KOPT-K1 (cell line): Measurements from ENCODE around the gene EPHB1.

Source experiments
- H3K27ac ChIP-seq: fragments of 200-600 bp; sonication (generic); 2 replicates; pipeline ENCODE4 v1.5.1; 2016; ENCODE audit warnings: antibody characterized with exemption, mild to moderate bottlenecking, low read depth, low read length; ENCODE audit not compliant: poor library complexity, severe bottlenecking
- H3K36me3 ChIP-seq: fragments of 200-600 bp; sonication (generic); 2 replicates; pipeline ENCODE4 v1.5.1; 2017; ENCODE audit warnings: antibody characterized with exemption, mild to moderate bottlenecking, low read length, moderate library complexity; ENCODE audit not compliant: insufficient read depth
- H3K9me3 ChIP-seq: fragments of 200-600 bp; sonication (generic); 2 replicates; pipeline ENCODE4 v1.5.1; 2017; ENCODE audit warnings: antibody characterized with exemption, low read length, mild to moderate bottlenecking; ENCODE audit not compliant: insufficient read depth, poor library complexity, severe bottlenecking

EPHB1 gene

DNA sequence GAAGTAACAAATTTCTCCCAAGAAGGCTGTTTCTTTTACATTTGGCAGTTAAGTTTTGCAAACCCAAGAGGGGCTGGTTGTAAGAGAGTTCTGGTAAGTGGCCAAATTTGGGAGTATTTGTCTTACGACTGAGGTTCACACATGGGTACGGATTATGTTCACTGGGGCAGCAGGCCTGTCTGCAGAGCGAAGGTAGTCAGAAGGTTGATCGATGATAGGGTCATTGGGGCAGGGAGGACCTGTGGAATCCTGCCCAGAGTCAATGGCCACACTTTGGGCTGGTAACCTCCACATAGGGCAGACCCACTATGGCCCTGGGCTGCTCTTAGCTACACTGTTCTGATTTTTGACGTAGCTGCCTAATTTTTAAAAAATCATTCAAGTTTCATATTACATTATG, 368.6 kb downstream of the EPHB1 start:
- Histone ChIP-seq H3K27ac (no peak overlapping the region), H3K36me3 (no peaks in the 10 kb centered on the region)

DNA sequence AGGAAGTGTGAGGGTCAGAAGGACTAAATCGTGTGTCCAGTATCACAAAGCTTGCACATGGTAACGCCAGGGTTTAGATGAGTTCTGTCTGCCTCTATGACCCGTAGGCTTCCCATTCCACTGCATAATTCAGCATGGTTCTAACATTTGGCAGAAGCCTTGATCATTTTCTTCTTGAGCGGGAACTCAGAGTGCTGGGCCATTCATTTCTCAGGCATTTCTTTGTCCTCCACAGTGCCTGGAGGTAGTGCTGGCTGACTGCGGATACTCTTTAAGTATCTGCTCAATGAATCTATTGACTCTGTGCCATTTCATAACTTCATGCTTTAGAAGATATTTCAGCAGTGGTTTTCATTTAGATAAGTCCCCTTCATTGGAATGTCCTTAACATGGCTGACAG, 370.2 kb downstream of the EPHB1 start:
- no peaks in the 10 kb centered on the region for H3K36me3 ChIP-seq
- no peak overlapping the region for H3K27ac ChIP-seq
- no peaks in the 10 kb centered on the region for H3K9me3 ChIP-seq

More for the DNA sequence above, 368.6 kb downstream of the EPHB1 start:
- H3K9me3 ChIP-seq = no peaks in the 10 kb centered on the region

DNA sequence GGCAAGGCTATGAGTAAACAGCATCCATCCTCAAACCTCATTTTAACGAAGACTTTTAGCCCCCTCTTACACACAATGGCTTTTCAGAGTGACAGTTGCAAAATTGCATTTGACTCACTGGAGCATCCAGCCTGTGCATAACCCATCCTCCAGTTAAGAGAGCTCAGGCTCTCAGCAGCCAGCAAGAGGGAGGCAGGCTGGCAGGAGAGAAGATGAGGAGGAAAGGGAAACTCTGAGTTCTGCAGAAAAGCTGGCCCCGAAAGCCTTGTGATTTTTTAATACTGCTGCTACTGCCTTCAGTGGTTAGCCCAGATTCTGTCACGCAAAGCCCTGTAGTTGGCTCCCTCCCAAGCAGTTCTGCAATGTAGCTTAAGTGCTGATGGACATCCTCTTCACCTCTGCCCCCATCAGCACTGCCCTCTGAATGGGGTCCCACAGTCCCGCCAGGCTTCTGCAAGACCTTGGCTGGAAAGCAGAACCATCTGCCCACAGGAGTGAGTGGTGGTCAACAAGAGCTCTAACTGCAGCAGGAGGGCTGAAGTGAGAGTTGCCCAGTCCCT, 371.3 kb downstream of the EPHB1 start:
- Histone ChIP-seq H3K36me3 (no peaks in the 10 kb centered on the region), H3K27ac (no peak overlapping the region), H3K9me3 (no peaks in the 10 kb centered on the region)

DNA sequence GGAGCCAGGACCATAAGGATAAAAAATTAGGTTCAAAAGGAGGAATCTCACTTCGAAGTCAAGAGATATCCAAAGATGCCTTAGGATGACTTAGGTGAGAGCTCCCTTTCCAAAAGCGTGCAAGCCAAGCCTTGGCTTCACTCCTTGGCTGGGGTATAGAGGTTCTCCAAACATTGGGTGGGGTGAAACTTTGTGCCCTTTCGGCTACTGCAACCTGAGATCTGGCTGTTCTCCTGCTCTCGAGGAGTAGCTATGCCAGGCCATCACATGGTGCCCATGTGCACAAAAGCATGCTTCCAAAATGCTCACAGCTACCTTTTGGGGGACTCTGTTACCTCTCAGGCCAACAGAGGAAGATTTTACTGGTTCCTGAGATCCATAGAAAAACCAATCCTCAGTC, 373.8 kb downstream of the EPHB1 start:
- no peaks in the 10 kb centered on the region for H3K36me3 ChIP-seq
- H3K9me3 ChIP-seq = no peaks in the 10 kb centered on the region
- H3K27ac ChIP-seq = no peak overlapping the region

DNA sequence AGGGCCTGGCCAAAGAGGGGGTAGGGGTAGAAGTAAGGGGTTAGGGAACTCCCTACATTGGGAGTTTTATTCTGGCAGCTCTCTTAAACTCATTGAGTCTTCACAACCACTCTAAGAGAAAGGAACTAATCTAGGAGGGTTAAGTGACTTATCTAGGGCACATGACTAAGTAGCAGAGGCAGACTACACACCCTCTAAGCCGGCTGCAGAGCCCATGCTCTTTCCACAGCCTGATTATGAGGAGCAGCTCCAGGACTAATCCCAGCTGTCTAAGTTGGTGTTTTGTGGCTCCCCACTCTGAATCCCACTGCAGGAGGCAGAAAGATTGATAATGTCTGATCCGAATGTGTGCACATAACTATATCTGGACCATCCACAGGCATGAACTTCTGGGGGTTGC, 374.6 kb downstream of the EPHB1 start:
- no peaks in the 10 kb centered on the region for H3K9me3 ChIP-seq
- no peak overlapping the region for H3K27ac ChIP-seq
- no peaks in the 10 kb centered on the region for H3K36me3 ChIP-seq

DNA sequence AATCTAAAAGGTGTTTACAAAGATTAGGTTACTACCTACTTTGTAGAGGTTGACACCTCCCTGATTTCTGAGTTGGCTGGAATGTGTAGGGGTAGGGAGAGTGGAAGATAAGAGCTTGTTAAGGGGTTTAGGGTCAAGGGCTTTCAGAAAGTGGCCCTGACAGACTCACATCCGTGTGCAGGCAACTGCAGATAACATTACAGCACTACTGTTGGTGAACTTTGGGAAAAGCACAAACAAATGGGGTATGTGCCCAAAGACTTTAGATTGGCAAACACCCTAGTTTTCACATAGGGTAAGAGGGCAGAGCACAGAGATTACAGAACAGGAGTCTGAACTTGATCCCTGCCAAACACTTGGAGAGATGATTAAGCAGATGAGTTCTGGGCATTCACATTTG, 375.7 kb downstream of the EPHB1 start:
- no peaks in the 10 kb centered on the region for H3K36me3 ChIP-seq
- no peak overlapping the region for H3K27ac ChIP-seq
- H3K9me3 ChIP-seq = no peaks in the 10 kb centered on the region

DNA sequence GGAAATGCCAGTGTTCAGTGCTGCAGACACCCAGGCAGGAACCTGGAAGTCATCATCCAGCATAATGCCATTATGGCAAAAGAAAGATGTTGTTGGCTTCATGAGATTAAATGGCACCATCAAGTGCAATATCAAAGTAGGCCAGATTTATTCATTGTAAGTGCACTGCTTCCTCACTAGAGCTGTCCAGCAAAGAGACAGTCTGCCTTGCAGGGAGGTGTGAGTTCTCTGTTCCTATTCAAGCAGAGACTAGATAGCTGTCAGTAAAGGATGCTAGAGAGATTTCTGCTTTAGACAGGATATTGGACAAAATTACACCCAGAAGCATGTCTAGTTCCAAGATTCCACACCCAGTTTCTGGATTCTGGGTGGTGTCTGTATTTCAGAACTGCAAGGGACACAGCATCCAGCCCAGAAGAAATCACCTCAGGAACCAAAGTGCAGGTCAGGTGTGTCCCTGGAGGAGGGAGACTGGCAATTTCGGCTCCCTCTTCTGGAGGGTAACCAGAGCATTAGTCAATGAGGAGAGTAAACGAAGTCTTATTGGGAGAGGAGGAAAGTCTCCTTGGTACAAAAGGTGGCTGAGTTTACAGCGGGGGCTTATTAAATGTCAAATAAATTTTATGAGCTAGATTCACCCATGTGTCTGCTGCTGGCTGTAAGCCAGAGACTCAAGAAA, 377.3 kb downstream of the EPHB1 start:
- Histone ChIP-seq H3K9me3 (no peaks in the 10 kb centered on the region), H3K27ac (no peak overlapping the region), H3K36me3 (no peaks in the 10 kb centered on the region)

DNA sequence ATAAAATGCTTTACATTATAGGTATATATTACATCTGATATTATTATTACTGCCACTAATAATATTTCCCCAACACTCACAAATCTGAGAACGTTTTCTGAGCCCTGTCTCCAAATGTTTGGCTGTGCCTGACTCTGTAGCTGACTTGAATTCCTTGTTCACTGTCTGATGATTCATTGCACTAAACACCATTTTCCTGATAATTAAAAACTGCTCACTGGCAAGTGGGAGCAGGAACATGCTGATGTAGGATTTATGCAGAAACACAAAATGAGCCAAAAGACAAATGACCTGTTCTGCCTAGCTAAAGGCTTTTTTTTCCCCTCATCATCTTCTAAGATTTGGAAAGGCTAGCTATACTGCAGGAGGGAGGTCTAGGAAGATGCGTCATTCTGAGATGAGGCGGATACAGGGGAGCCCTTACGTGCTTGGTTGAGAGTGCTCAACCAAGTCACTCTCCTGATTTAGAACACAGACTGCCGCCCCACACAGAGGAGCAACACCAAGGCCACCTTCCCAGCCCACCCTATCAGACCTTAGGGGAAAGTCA, 380.7 kb downstream of the EPHB1 start:
- H3K27ac ChIP-seq = no peak overlapping the region
- H3K36me3 ChIP-seq = no peaks in the 10 kb centered on the region
- H3K9me3 ChIP-seq = no peaks in the 10 kb centered on the region

DNA sequence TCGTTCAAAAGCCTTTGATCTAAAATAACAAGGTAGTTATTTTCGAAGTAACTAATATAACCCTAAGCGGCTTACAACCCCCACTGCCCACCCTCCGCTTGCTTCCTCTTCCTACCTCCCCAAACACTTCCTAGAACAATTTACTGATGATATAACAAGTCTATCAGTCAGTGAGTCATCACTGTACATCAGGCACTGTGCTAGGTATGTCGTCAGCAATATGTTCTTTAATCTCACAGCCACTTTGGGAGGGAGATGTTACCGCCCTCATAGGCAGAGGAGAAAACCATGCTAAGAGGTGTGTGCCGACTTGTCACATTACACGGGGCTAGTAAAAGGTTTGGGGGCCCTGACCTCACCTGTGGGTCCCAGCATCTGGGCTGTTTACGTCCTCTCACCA, 381.8 kb downstream of the EPHB1 start:
- Histone ChIP-seq H3K36me3 (no peaks in the 10 kb centered on the region), H3K27ac (no peak overlapping the region), H3K9me3 (no peaks in the 10 kb centered on the region)

DNA sequence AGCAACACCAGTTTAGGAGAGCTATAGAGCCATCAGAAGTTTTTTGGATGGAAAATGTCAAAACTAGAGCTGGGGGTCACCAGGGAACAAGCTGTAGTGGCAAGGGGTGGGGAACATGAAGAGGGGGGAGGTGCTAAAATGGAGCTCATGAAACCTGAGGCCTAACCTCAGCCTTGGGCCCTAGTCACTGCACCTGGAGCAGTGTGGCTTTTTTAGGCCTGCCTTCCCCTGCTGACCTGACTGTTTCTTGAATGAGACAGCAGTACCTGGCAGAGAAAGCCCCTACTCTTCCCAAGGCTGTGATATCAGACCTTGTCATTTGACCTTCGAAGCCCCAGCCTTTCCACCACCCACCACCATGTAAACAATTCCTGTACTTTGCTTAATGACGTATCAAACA, 383.5 kb downstream of the EPHB1 start:
- Histone ChIP-seq H3K36me3 (no peaks in the 10 kb centered on the region), H3K27ac (no peak overlapping the region), H3K9me3 (no peaks in the 10 kb centered on the region)

DNA sequence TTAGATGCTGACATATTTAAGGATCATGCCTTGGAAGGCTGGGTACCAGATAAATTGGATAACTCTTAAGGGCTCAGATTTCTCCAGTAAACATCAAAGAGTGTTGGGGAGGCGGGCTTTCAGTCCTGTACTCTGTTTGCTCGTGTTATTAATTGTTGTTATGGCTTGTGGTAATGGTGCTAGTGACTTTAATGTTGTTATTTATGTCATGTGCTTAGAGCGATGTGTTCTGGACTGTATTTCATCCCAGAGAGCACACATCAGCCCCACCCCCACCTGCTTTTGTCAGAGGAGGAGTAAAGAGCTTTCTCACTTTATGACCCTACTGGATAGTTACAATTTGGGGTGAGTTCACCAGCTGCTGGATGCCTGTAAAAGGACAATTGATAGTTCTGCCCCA, 386.3 kb downstream of the EPHB1 start:
- Histone ChIP-seq H3K27ac (no peak overlapping the region), H3K9me3 (no peaks in the 10 kb centered on the region), H3K36me3 (no peaks in the 10 kb centered on the region)

DNA sequence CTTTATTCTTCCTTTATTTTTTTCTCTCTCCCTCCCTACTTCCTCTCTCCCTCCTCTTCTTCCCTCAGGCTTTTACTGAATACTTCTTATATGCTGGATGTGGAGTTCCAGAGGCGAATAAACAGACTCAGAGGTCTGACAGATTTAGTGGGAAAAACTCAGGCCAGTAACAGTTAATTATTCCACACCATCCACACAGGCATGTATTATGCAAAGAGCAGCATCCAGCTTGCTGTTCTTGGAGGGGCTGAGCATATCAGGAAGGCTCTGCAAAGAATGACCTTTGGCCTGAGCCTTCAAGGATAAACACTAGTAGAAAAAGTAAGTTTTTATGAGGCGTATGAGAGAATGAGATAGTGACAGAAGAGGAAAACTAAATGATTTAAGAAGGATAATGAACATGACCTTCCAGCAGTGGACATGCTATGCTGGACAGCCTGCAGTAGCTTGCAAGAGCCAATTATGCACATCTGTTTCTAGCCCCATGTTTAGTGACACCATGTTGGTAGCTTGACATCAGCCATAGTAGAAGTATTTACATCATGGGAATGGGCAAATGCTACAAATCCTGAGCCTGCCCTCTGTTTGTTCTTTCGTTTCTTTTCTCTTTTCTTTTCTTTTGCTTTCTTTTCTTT, 387.4 kb downstream of the EPHB1 start:
- H3K36me3 ChIP-seq = no peaks in the 10 kb centered on the region
- H3K27ac ChIP-seq = no peak overlapping the region
- H3K9me3 ChIP-seq = no peaks in the 10 kb centered on the region

DNA sequence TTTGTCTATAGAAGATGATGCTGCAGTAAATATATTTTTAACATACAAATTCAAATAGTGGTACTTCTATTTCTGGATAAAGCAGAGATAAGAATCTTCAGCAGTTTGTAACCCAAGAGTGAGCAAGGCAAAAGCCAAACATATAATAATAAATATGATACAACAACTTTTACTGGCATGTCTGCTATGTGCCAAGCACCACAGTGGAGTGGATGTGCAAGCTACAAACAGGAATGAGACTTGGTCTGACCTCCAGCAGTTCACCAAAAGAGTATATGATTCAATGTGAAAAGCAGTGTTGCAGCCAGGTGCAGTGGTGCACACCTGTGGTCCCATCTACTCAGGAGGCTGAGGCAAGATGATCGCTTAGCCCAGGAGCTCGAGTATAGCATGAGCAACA, 395.6 kb downstream of the EPHB1 start:
- no peaks in the 10 kb centered on the region for H3K36me3 ChIP-seq
- no peak overlapping the region for H3K27ac ChIP-seq
- H3K9me3 ChIP-seq = no peaks in the 10 kb centered on the region

DNA sequence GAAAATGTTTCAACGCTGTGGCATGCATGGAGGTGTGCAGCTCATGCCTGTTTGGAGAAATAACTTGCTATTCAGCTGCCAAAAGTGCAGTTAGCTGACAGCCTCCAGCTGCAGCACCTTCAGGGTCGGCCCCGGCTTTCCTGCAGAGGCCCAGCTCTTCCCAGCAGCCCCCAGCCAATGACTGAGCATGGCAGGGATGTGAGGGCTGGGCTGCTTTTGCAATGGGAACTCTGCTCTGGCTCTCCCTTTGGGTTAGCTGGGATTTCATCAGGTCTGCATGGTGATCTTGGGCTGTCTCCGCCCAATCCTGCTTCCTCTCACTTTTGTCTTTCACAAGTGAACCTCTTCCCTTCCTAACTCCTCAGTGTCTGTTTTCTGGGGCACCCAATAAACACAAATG, 396.6 kb downstream of the EPHB1 start:
- Histone ChIP-seq H3K27ac (no peak overlapping the region), H3K36me3 (no peaks in the 10 kb centered on the region), H3K9me3 (no peaks in the 10 kb centered on the region)

DNA sequence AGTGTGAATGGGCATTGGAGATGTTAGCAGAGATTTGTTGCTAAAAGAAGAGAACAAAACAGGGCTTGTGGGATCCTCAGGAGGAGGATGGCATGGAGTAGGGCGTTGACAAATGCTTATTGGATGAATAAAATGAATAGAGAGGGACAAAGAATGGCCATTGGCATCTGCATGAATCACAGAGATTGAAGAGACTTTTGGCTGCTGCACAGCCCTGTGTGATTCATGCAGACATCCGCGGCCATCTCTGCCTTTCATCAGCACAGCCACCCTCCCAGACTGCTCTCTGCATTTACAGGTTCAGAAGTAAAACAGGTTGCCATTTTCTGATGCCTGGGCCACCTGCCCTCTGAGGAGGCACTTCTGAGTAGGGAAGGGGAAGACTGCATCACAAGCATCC, 397.9 kb downstream of the EPHB1 start:
- H3K36me3 ChIP-seq = no peaks in the 10 kb centered on the region
- no peak overlapping the region for H3K27ac ChIP-seq
- H3K9me3 ChIP-seq = no peaks in the 10 kb centered on the region

DNA sequence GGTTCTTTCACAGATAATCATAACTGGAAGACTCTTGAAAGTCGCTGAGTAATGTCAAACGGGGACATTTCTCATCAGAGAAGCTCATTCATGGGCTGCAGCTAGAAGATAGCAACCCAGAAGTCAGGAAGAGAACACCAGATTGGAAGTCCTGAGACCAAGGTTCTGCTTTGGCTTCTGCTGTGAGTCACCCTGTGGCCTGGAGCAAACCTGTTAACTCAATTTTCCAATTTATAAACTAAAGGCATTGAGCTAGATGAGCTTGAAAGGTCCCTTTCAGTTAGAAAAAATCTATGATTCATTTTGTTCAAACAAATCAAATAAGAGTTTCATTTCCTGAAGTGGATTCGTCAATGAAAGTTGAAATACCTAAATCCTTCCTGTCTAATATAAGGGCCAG, 402.2 kb downstream of the EPHB1 start:
- Histone ChIP-seq H3K36me3 (no peaks in the 10 kb centered on the region), H3K9me3 (no peaks in the 10 kb centered on the region), H3K27ac (no peak overlapping the region)
